ENCODE results near the gene LIX1. TPM values are rescaled to one million over a fixed set of nuclear protein-coding genes. Genes with fewer than 3 reads are reported as not detected.

LIX1 gene
- total and polyA plus RNA-seq, 2 of the 13 experiments (the other 11 are each of a cell fraction or from before 2014, with no cell fraction given), result not detected

- TF ChIP-seq AHDC1 (CRISPR knock-in tag; IDR thresholded peaks at IDR 0.05; ENCODE audit: borderline replicate concordance) (no peak), SMAD9 (CRISPR knock-in tag; IDR thresholded peaks at IDR 0.05) (no peak)
Observed at GRCh38 chr5:97072696-97073095, 69.7 kb downstream of the LIX1 start (continued).

GRCh38 chr5:97071993-97072392 is 70.4 kb downstream of the LIX1 start:
- ChIA-PET POLR2A (no interaction called here), CTCF (ENCODE audit: low intra/inter-chr PET ratio, low total read pairs) (no interaction called here)
- H4K20me1 ChIP-seq (ENCODE audit: insufficient read depth, low read length), result no peaks in the 10 kb centered on the region
- H3K27me3 ChIP-seq (ENCODE audit: control insufficient read depth in 1 of 2, insufficient read depth in 2 of 2, low read length in 2 of 2), result no peaks in the 10 kb centered on the region; a peak in 1 of 5 replicates
- in situ Hi-C loops (cut with HindIII; ENCODE audit: extremely low pct_ligation_motif_present, low pct_unique_long_range_greater_than_20kb), result no loop called here
- no peak for DNase-seq (ENCODE audit: low spot score)
- H3K27ac ChIP-seq (ENCODE audit: extremely low read length, insufficient read depth, low read length), result no peak overlapping the region
- no peaks in the 10 kb centered on the region for H3K36me3 ChIP-seq (replicated peaks in 1 of 2; ENCODE audit: control insufficient read depth in 1 of 2, insufficient read depth in 2 of 2, low read length in 2 of 2)
- TF ChIP-seq IRF9 (CRISPR knock-in tag; IDR thresholded peaks at IDR 0.05; ENCODE audit: borderline replicate concordance) (no peak), ZNF792 (CRISPR knock-in tag; IDR thresholded peaks at IDR 0.05) (no peak), MLLT10 (CRISPR knock-in tag; IDR thresholded peaks at IDR 0.05) (no peak), MAZ (IDR thresholded peaks at IDR 0.05; ENCODE audit: borderline replicate concordance, low read depth, low read length) (no peak), MAZ (CRISPR knock-in tag; IDR thresholded peaks at IDR 0.05; ENCODE audit: low read depth) (no peak), KDM4B (CRISPR knock-in tag; IDR thresholded peaks at IDR 0.05) (no peak), SMARCE1 (IDR thresholded peaks at IDR 0.05; ENCODE audit: borderline replicate concordance) (no peak), ZNF24 (IDR thresholded peaks at IDR 0.05) (no peak), ZNF12 (CRISPR knock-in tag; IDR thresholded peaks at IDR 0.05) (no peak), POGK (CRISPR knock-in tag; conservative IDR thresholded peaks at IDR 0.05) (no peak), LBX2 (CRISPR knock-in tag; IDR thresholded peaks at IDR 0.05; ENCODE audit: borderline replicate concordance) (no peak)
- BruUV-seq (replicated peaks), result no TSS peak
- FAIRE-seq, result no peak
- H3K4me2 ChIP-seq (ENCODE audit: low read depth, low read length), result no peak overlapping the region
- no peaks in the 10 kb centered on the region for H3K9me3 ChIP-seq (ENCODE audit: low read length)
- intact Hi-C loops (cut with micrococcal nuclease; ENCODE audit: unreplicated experiment), result no loop called here
- H3K79me2 ChIP-seq (ENCODE audit: insufficient read depth, low read length), result no peaks in the 10 kb centered on the region
- no peak overlapping the region for H3K4me3 ChIP-seq (replicated peaks in 1 of 3; ENCODE audit: insufficient read depth in 1 of 3, low read depth in 2 of 3, low read length in 3 of 3)
- no peak overlapping the region for H2AFZ ChIP-seq (ENCODE audit: low read length)
- H3K9ac ChIP-seq (ENCODE audit: insufficient read depth, low read depth, low read length), result no peak overlapping the region
- ATAC-seq, result no peak
- no peaks in the 10 kb centered on the region for H3K4me1 ChIP-seq (ENCODE audit: insufficient read depth, low read length)
- WGBS (ENCODE audit: low lambda C conversion rate), result under 1% methylated on average over 4 of the region's 4 CpGs
